ENCODE results near the gene EPB41L3. TPM values are rescaled to one million over a fixed set of nuclear protein-coding genes. Genes with fewer than 3 reads are reported as not detected.

EPB41L3 gene
- total and polyA plus RNA-seq, 11 donors: 2.7 to 45.6 (median 7.9) TPM

- Histone ChIP-seq H3K9me3 (no peaks in the 10 kb centered on the region), H3K4me1 (no peaks in the 10 kb centered on the region), H3K36me3 (peaks cover 0 to 59% (median 10%) of the 10 kb centered on the region in 9 donors), H3K4me3 (no peak overlapping the region), H3K27ac (no peak overlapping the region), H3K27me3 (no peaks in the 10 kb centered on the region)
- intact Hi-C loops (cut with DNase I): no loop called here
- TF ChIP-seq, protein P1, sequence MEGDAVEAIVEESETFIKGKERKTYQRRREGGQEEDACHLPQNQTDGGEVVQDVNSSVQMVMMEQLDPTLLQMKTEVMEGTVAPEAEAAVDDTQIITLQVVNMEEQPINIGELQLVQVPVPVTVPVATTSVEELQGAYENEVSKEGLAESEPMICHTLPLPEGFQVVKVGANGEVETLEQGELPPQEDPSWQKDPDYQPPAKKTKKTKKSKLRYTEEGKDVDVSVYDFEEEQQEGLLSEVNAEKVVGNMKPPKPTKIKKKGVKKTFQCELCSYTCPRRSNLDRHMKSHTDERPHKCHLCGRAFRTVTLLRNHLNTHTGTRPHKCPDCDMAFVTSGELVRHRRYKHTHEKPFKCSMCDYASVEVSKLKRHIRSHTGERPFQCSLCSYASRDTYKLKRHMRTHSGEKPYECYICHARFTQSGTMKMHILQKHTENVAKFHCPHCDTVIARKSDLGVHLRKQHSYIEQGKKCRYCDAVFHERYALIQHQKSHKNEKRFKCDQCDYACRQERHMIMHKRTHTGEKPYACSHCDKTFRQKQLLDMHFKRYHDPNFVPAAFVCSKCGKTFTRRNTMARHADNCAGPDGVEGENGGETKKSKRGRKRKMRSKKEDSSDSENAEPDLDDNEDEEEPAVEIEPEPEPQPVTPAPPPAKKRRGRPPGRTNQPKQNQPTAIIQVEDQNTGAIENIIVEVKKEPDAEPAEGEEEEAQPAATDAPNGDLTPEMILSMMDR (IDR thresholded peaks at IDR 0.05): no peak
- no peak for TF ChIP-seq POLR2A (IDR thresholded peaks at IDR 0.05)
- WGBS, 4 donors: 92 to 94% (median 93%) methylated on average over 18 of the region's 18 CpGs
- ATAC-seq (no peak), DNase-seq (no peak)
Measured at GRCh38 chr18:5397102-5397501, 146.7 kb downstream of the EPB41L3 start.

GRCh38 chr18:5395860-5396448 is 147.8 kb downstream of the EPB41L3 start:
- peaks cover 0 to 59% (median 10%) of the 10 kb centered on the region in 9 donors for H3K36me3 ChIP-seq
- WGBS, 4 donors: 88 to 95% (median 91%) methylated on average over 6 of the region's 6 CpGs

DNA sequence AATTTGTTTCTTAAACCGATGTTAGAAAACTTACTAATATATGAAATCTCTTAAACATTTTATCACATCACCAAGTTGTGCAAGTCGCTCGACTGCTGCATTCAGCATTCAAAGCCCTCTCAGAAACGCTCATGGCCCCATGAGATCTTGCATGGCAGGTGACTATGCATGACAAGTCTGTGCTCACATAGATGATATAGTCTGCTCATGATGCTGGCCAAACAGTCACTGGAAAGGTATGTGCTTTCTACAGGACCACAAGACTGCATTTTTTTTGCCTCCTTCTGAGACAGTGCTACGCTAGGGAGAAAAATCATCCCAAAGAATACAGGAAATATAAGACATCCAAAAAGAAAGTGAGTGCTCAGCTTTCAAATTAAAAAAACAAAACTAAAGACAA is 150.0 kb downstream of the EPB41L3 start:
- DNase-seq: no peak
- WGBS, 4 donors: 92 to 93% (median 92%) methylated on average over 5 of the region's 5 CpGs
- Histone ChIP-seq H3K4me1 (no peaks in the 10 kb centered on the region), H3K27me3 (no peaks in the 10 kb centered on the region), H3K4me3 (no peak overlapping the region), H3K9me3 (no peaks in the 10 kb centered on the region), H3K27ac (no peak overlapping the region), H3K36me3 (peaks cover 0 to 53% (median 10%) of the 10 kb centered on the region in 9 donors)
- TF ChIP-seq, protein P1 (IDR thresholded peaks at IDR 0.05): no peak
- no peak for TF ChIP-seq POLR2A (IDR thresholded peaks at IDR 0.05)
- intact Hi-C loops (cut with DNase I): no loop called here
- no peak for ATAC-seq

More at GRCh38 chr18:5395860-5396448, 147.8 kb downstream of the EPB41L3 start:
- H3K4me1 ChIP-seq: no peaks in the 10 kb centered on the region
- intact Hi-C loops (cut with DNase I): no loop called here
- no peak overlapping the region for H3K27ac ChIP-seq
- H3K9me3 ChIP-seq: no peaks in the 10 kb centered on the region
- no peaks in the 10 kb centered on the region for H3K27me3 ChIP-seq
- no peak for DNase-seq
- no peak for ATAC-seq
- TF ChIP-seq, protein P1 (IDR thresholded peaks at IDR 0.05): no peak
- TF ChIP-seq POLR2A (IDR thresholded peaks at IDR 0.05): no peak
- no peak overlapping the region for H3K4me3 ChIP-seq

- DNase-seq (no peak), ATAC-seq (no peak)
- Histone ChIP-seq H3K4me3 (no peak overlapping the region), H3K9me3 (no peaks in the 10 kb centered on the region), H3K36me3 (peaks cover 0 to 38% (median 10%) of the 10 kb centered on the region in 9 donors), H3K27ac (no peak overlapping the region), H3K4me1 (no peaks in the 10 kb centered on the region), H3K27me3 (no peaks in the 10 kb centered on the region)
- 78 to 88% (median 85%) methylated on average over 8 of the region's 8 CpGs for WGBS, 4 donors
- TF ChIP-seq, protein P1 (IDR thresholded peaks at IDR 0.05): no peak
- TF ChIP-seq POLR2A (IDR thresholded peaks at IDR 0.05): no peak
- intact Hi-C loops (cut with DNase I): no loop called here
Measured at GRCh38 chr18:5391409-5391808, 152.4 kb downstream of the EPB41L3 start.
